HG02970 (cell line): ENCODE measurements around the gene ITGA8.
"Not testable (repeated sequence)": the region's sequence is repeated elsewhere in the genome, so short reads cannot be mapped to it uniquely, and the experiment has no call there.

ENCODE experiments used
- ATAC-seq: cut with Tn5 transposase; IDR thresholded peaks from one replicate; pipeline ENCODE4 v1.9.1; 2021; ENCODE audit warnings: mild to moderate bottlenecking, moderate library complexity, moderate number of reproducible peaks; ENCODE audit not compliant: unreplicated experiment, low FRiP score

The ITGA8 gene

GRCh38 chr10:15567952-15568351 lies 151.8 kb downstream of the ITGA8 start:
- no peak for ATAC-seq

DNA sequence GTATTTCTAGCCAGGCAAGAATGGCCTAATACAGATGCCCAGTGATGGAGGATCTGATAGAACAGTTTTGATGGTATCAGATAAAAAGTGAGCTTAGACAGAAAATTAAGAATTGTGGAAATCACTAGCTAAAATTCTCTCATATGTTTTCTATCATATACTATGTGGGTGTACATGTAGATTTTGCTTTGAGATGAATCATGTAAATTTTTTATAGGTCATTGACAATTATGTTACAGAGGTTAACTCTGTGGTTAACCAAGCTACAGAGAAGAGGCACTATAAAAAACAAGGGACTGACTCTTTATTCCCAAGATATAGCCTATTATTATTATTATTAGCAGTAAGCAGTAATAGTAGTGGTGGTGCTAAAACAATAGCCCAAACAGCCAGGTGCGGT lies 156.5 kb downstream of the ITGA8 start:
- no peak for ATAC-seq

DNA sequence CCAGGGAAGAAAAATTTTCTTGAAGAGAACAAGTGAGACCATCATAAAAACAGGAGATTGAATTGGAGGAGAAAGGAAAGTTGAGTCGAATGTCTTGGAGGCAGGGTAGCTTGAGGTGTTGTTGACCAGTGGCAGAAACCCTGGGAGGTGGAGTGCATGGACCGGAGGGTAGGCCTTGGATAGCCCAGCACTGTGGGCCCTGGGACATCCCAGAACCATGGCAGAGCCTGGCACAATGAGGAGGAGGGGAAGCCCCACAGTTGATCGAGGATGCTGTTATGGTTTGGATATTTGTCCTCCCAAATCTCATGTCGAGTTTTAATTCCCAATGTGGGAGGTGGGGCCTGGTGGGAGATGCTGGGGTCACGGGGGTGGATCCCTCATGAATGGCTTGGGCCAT lies 157.1 kb downstream of the ITGA8 start:
- no peak for ATAC-seq

- ATAC-seq = no peak
These were observed 157.6 kb downstream of the ITGA8 start for GRCh38 chr10:15562116-15562515.

- ATAC-seq = no peak
These were observed 161.6 kb downstream of the ITGA8 start for GRCh38 chr10:15558136-15558535.

DNA sequence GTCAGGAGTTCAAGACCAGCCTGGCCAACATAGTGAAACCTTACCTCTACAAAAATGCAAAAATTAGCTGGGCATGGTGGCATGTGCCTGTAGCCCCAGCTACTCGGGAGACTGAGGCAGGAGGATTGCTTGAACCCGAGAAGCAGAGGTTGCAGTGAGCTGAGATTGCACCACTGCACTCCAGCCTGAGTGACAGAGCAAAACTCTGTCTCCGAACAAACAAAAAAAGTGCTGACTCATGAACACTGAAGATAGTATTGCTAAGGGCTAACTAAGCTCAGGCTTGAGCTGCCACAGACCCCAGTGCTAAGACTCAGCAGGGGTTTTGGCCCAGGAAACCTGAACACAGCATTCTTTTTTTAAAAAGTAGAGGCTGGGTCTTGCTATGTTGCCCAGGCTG lies 162.6 kb downstream of the ITGA8 start:
- not testable (repeated sequence) for ATAC-seq

- no peak for ATAC-seq
These were observed 168.8 kb downstream of the ITGA8 start for GRCh38 chr10:15550950-15551349.

DNA sequence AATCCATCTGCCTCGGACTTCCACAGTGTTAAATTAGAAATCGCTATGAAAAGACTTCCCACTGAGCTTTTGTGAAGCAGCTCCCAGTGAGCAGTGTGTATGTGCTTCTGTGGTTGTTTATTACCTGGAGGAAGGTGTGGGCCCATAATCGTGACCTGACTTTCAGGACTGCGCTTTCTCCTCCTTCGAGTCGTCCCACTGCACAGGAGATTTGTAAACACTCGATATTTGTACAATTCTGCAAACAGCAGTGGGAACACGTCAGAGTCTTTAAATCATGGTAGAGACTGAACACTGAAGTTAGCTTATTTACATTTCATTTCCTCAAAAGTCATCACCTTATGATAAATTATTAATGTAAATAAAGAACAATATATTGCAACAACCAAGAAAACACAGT lies 171.4 kb downstream of the ITGA8 start:
- ATAC-seq = no peak

GRCh38 chr10:15546606-15547005 lies 173.1 kb downstream of the ITGA8 start:
- no peak for ATAC-seq

DNA sequence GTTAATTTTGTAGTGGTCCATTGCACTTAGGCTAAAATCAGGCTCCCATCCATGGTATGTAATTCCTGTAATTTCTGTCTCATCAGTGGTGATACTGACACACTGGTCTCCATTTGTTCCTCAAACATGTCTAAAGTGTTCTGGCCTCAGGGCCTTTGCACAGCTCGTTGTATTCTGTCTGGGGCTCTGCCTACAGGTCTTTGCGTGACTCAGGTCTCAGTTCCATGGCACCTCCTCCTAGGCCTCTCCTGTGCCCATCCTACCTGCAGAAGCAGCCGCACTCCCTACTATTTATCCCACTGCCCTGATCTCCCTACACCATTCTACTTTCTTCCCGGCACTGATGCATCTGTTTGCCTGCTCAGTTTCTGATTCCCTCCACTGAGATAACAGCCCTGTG lies 173.8 kb downstream of the ITGA8 start:
- ATAC-seq = no peak

DNA sequence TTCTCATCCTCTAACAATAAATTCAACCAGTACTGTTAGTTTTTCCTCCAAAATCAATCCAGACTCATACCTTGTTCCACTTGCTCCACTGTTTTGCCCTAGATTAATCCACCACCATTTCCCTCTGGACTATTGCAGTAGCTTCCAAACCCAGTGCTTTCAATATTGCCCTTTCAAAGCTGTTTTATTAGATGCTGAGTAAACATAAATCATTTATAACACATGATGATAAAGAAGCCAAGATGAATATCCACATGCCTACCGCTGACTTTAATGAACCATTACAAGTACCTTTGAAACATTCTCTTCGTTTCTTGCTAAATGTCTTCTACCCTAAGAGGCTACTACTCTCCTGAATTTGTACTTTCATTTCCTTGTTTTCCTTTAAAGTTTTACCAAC lies 174.5 kb downstream of the ITGA8 start:
- no peak for ATAC-seq

- no peak for ATAC-seq
These were observed 175.7 kb downstream of the ITGA8 start for GRCh38 chr10:15543994-15544393.

DNA sequence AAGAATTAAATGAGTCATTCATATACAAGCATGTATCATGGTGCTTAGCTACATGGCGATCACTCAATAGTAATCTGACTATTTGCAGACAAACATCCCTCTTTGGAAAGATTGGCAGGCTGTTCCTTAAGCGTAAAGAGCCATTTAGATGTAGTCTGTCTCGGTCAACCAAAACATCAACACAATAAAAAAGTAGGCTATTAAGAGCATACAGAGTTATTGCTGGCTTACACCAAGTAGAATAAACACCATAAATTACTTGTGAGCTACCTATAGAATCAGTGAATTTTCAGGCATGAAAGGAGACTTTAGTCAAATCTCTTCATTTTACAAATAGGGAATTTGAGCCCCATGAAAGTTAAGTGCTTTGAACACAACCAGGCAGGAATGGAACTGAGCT lies 176.9 kb downstream of the ITGA8 start:
- no peak for ATAC-seq

DNA sequence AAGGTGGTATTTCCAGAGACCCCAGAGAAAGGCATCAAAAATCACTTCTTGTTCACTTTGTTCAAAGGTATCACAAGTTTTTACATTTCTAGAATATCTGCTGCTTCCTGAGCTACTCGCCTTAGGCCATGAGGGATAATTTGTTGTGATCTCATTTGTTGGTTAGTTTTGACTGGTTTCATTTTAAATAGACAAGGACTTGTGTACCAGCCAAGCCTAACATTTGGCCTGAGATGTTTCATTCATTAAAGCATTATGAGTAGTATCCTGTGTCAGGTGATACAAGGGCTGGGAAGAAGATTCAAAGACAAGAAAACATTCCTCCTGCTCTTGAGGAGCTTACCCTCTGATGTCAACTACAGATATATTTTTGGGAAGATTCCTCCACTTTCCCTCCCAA lies 178.3 kb downstream of the ITGA8 start:
- no peak for ATAC-seq

DNA sequence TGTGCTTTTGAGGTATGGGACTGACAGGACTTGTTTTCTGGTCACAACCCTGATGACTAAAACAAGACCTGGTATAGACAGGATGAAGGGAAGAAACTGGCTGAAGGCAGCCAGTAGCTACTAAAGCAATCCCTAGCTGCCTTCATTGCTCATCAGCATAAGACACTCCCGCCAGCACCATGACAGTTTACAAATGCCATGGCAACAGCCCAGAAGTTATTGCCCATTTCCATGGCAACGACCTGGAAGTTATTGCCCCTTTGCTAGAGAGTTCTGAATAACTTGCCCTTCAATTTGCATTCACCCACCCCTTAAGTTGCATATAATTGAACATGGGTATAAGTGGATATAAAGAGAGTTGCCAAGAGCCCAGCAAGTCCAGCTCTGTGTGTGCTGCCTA lies 179.0 kb downstream of the ITGA8 start:
- no peak for ATAC-seq

- no peak for ATAC-seq
These were observed 180.5 kb downstream of the ITGA8 start for GRCh38 chr10:15539262-15539661.

- not testable (repeated sequence) for ATAC-seq
These were observed 184.7 kb downstream of the ITGA8 start for GRCh38 chr10:15534928-15535538.

GRCh38 chr10:15531927-15532722 lies 187.6 kb downstream of the ITGA8 start:
- no peak for ATAC-seq

DNA sequence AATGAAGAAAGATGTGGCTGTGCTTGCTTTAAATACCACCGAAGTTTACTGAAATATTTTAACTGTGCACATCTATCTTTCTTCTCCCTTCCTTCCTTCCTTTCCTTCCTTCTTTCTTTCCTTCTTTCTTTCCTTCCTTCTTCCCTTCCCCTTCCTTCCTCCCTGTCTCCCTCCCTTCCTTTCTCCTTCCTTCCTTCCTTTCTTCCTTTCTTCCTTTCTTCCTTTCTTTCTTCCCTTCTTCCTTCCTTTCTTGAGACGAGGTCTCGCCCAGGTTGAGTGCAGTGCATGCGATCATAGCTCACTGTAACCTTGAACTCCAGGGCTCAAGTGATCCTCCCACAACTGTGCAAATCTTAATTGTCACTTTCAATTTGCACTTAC lies 190.9 kb downstream of the ITGA8 start:
- ATAC-seq = no peak

DNA sequence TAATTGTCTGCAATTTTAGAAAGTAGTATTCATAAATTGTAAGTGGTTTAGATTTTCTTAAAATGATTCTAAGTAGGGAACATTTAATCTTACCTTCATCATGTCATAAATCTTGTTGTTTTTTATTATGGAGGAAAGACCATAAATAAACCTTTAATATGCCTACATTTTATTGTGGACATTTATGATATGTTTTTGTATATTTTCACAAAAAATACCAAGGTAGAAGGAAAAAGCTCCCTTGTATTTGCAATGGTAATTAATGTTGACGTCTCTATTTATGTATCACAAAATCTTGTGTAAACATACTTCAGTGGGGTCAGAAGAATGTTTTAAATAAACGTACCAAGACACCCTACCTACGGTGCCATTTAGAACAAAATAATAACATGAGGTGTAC lies 193.0 kb downstream of the ITGA8 start:
- no peak for ATAC-seq

DNA sequence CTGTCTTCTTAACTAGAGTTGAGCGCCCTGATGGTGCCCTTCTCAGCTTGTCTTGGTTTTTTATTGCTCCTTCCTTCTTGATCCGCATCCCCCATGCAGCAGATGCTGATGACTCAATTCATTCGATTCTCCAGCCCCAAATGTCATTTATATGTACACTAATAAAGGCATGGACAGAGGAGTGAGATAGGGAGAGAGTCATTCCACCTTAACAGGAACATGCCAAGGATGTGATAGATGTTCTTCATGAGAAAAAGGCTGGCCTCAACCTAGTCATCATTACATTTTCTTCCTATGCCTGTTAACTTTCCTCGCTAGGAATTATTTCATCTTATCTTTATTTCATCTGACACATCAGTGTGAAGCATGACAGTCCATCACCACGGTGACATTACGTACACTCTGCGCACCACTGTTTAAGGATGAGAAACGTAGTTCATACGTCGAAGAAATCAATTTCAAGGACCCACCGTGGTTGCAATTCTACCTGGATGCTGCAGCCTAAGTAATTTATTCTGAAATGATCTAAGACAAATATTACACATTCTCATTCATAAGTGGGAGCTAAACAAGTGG lies 198.3 kb downstream of the ITGA8 start:
- ATAC-seq = no peak

- ATAC-seq = no peak
These were observed 201.5 kb downstream of the ITGA8 start for GRCh38 chr10:15518250-15518649.
